ENCODE results near the gene PRDM16. TPM values are rescaled to one million over a fixed set of nuclear protein-coding genes. Genes with fewer than 3 reads are reported as not detected.

The PRDM16 gene
- total RNA-seq, 2 experiments from 2014 or later: 0.18 to 0.21 TPM

GRCh38 chr1:3275471-3276340 is 206.7 kb downstream of the PRDM16 start:
- ChIA-PET CTCF (no interaction called here), POLR2A (no interaction called here)
- no peak overlapping the region for H3K27ac Mint-ChIP-seq
- no peak for ATAC-seq
- no peak overlapping the region for H3K4me3 Mint-ChIP-seq
- H3K27me3 Mint-ChIP-seq (ENCODE audit: low read depth): no peaks in the 10 kb centered on the region
- H3K9me3 Mint-ChIP-seq (ENCODE audit: insufficient read depth): no peaks in the 10 kb centered on the region
- H3K4me1 Mint-ChIP-seq (ENCODE audit: low read depth): no peaks in the 10 kb centered on the region
- H3K36me3 Mint-ChIP-seq (ENCODE audit: low read depth): no peaks in the 10 kb centered on the region
- DNase-seq: no peak

GRCh38 chr1:3276341-3276800 is 207.4 kb downstream of the PRDM16 start:
- CTCF ChIA-PET: no interaction called here
- no peaks in the 10 kb centered on the region for H3K27me3 Mint-ChIP-seq (ENCODE audit: low read depth)
- no peaks in the 10 kb centered on the region for H3K9me3 Mint-ChIP-seq (ENCODE audit: insufficient read depth)
- no peaks in the 10 kb centered on the region for H3K36me3 Mint-ChIP-seq (ENCODE audit: low read depth)
- no peak for DNase-seq
- no peak overlapping the region for H3K4me3 Mint-ChIP-seq
- no peaks in the 10 kb centered on the region for H3K4me1 Mint-ChIP-seq (ENCODE audit: low read depth)
- no peak overlapping the region for H3K27ac Mint-ChIP-seq
- POLR2A ChIA-PET: no interaction called here
- no peak for ATAC-seq

- ATAC-seq (no peak), DNase-seq (no peak)
- no peak overlapping the region for H3K4me3 Mint-ChIP-seq
- H3K9me3 Mint-ChIP-seq (ENCODE audit: insufficient read depth): no peaks in the 10 kb centered on the region
- H3K27me3 Mint-ChIP-seq (ENCODE audit: low read depth): no peaks in the 10 kb centered on the region
- ChIA-PET CTCF (no interaction called here), POLR2A (no interaction called here)
- H3K4me1 Mint-ChIP-seq (ENCODE audit: low read depth): no peaks in the 10 kb centered on the region
- H3K36me3 Mint-ChIP-seq (ENCODE audit: low read depth): no peaks in the 10 kb centered on the region
- no peak overlapping the region for H3K27ac Mint-ChIP-seq
Observed at GRCh38 chr1:3277011-3277471, 208.0 kb downstream of the PRDM16 start.

- ChIA-PET CTCF (no interaction called here), POLR2A (no interaction called here)
- H3K27me3 Mint-ChIP-seq (ENCODE audit: low read depth): no peaks in the 10 kb centered on the region
- no peak for ATAC-seq
- no peaks in the 10 kb centered on the region for H3K4me1 Mint-ChIP-seq (ENCODE audit: low read depth)
- H3K4me3 Mint-ChIP-seq: no peak overlapping the region
- no peak for DNase-seq
- H3K9me3 Mint-ChIP-seq (ENCODE audit: insufficient read depth): no peaks in the 10 kb centered on the region
- H3K27ac Mint-ChIP-seq: no peak overlapping the region
- H3K36me3 Mint-ChIP-seq (ENCODE audit: low read depth): no peaks in the 10 kb centered on the region
Observed at GRCh38 chr1:3277623-3278022, 208.6 kb downstream of the PRDM16 start.

- ChIA-PET POLR2A (no interaction called here), CTCF (no interaction called here)
- no peak for ATAC-seq
- Mint-ChIP-seq H3K4me1 (ENCODE audit: low read depth) (no peaks in the 10 kb centered on the region), H3K4me3 (no peak overlapping the region), H3K36me3 (ENCODE audit: low read depth) (no peaks in the 10 kb centered on the region), H3K9me3 (ENCODE audit: insufficient read depth) (no peaks in the 10 kb centered on the region), H3K27me3 (ENCODE audit: low read depth) (no peaks in the 10 kb centered on the region), H3K27ac (no peak overlapping the region)
- no peak for DNase-seq
Observed at GRCh38 chr1:3278416-3279181, 209.6 kb downstream of the PRDM16 start.

- ChIA-PET CTCF (no interaction called here), POLR2A (no interaction called here)
- H3K4me1 Mint-ChIP-seq (ENCODE audit: low read depth): no peaks in the 10 kb centered on the region
- H3K27me3 Mint-ChIP-seq (ENCODE audit: low read depth): no peaks in the 10 kb centered on the region
- no peaks in the 10 kb centered on the region for H3K9me3 Mint-ChIP-seq (ENCODE audit: insufficient read depth)
- H3K27ac Mint-ChIP-seq: no peak overlapping the region
- H3K36me3 Mint-ChIP-seq (ENCODE audit: low read depth): no peaks in the 10 kb centered on the region
- no peak for DNase-seq
- no peak for ATAC-seq
- H3K4me3 Mint-ChIP-seq: no peak overlapping the region
Observed at GRCh38 chr1:3279182-3279470, 210.1 kb downstream of the PRDM16 start.

GRCh38 chr1:3281735-3282134 is 212.7 kb downstream of the PRDM16 start:
- CTCF ChIA-PET: no interaction called here
- no peak overlapping the region for H3K27ac Mint-ChIP-seq
- H3K4me1 Mint-ChIP-seq (ENCODE audit: low read depth): no peaks in the 10 kb centered on the region
- H3K36me3 Mint-ChIP-seq (ENCODE audit: low read depth): no peaks in the 10 kb centered on the region
- POLR2A ChIA-PET: no interaction called here
- no peak for DNase-seq
- no peak overlapping the region for H3K4me3 Mint-ChIP-seq
- H3K27me3 Mint-ChIP-seq (ENCODE audit: low read depth): no peaks in the 10 kb centered on the region
- ATAC-seq: no peak
- H3K9me3 Mint-ChIP-seq (ENCODE audit: insufficient read depth): no peaks in the 10 kb centered on the region

GRCh38 chr1:3282186-3282585 is 213.2 kb downstream of the PRDM16 start:
- CTCF ChIA-PET: no interaction called here

GRCh38 chr1:3282656-3283430 is 213.8 kb downstream of the PRDM16 start:
- Mint-ChIP-seq H3K27me3 (ENCODE audit: low read depth) (no peaks in the 10 kb centered on the region), H3K36me3 (ENCODE audit: low read depth) (no peaks in the 10 kb centered on the region), H3K4me3 (no peak overlapping the region), H3K4me1 (ENCODE audit: low read depth) (no peaks in the 10 kb centered on the region), H3K9me3 (ENCODE audit: insufficient read depth) (no peaks in the 10 kb centered on the region), H3K27ac (no peak overlapping the region)
- DNase-seq (no peak), ATAC-seq (no peak)
- CTCF ChIA-PET: no interaction called here
- POLR2A ChIA-PET: no interaction called here

More at GRCh38 chr1:3282186-3282585, 213.2 kb downstream of the PRDM16 start:
- H3K4me1 Mint-ChIP-seq (ENCODE audit: low read depth): no peaks in the 10 kb centered on the region
- no peak for ATAC-seq
- no peaks in the 10 kb centered on the region for H3K9me3 Mint-ChIP-seq (ENCODE audit: insufficient read depth)
- no peak for DNase-seq
- no peak overlapping the region for H3K27ac Mint-ChIP-seq
- no peaks in the 10 kb centered on the region for H3K27me3 Mint-ChIP-seq (ENCODE audit: low read depth)
- no peaks in the 10 kb centered on the region for H3K36me3 Mint-ChIP-seq (ENCODE audit: low read depth)
- H3K4me3 Mint-ChIP-seq: no peak overlapping the region
- POLR2A ChIA-PET: no interaction called here

- no peak for ATAC-seq
- ChIA-PET POLR2A (no interaction called here), CTCF (no interaction called here)
- H3K4me1 Mint-ChIP-seq (ENCODE audit: low read depth): no peaks in the 10 kb centered on the region
- no peak overlapping the region for H3K27ac Mint-ChIP-seq
- no peaks in the 10 kb centered on the region for H3K27me3 Mint-ChIP-seq (ENCODE audit: low read depth)
- no peaks in the 10 kb centered on the region for H3K36me3 Mint-ChIP-seq (ENCODE audit: low read depth)
- peak; percentile 24 for DNase-seq
- no peak overlapping the region for H3K4me3 Mint-ChIP-seq
- no peaks in the 10 kb centered on the region for H3K9me3 Mint-ChIP-seq (ENCODE audit: insufficient read depth)
Observed at GRCh38 chr1:3283849-3284248, 214.8 kb downstream of the PRDM16 start.

GRCh38 chr1:3284691-3285090 is 215.7 kb downstream of the PRDM16 start:
- CTCF ChIA-PET: no interaction called here
- Mint-ChIP-seq H3K27ac (no peak overlapping the region), H3K4me1 (ENCODE audit: low read depth) (no peaks in the 10 kb centered on the region), H3K4me3 (no peak overlapping the region), H3K36me3 (ENCODE audit: low read depth) (no peaks in the 10 kb centered on the region), H3K9me3 (ENCODE audit: insufficient read depth) (no peaks in the 10 kb centered on the region), H3K27me3 (ENCODE audit: low read depth) (no peaks in the 10 kb centered on the region)
- ATAC-seq (no peak), DNase-seq (no peak)
- POLR2A ChIA-PET: no interaction called here

GRCh38 chr1:3285106-3285740 is 216.2 kb downstream of the PRDM16 start:
- Mint-ChIP-seq H3K4me3 (no peak overlapping the region), H3K9me3 (ENCODE audit: insufficient read depth) (no peaks in the 10 kb centered on the region), H3K4me1 (ENCODE audit: low read depth) (no peaks in the 10 kb centered on the region), H3K27me3 (ENCODE audit: low read depth) (no peaks in the 10 kb centered on the region), H3K27ac (no peak overlapping the region), H3K36me3 (ENCODE audit: low read depth) (no peaks in the 10 kb centered on the region)
- ATAC-seq (no peak), DNase-seq (no peak)
- POLR2A ChIA-PET: no interaction called here
- CTCF ChIA-PET: no interaction called here

Data from activated CD8-positive, alpha-beta T cell treated with anti-CD3 and anti-CD28 coated beads, Interleukin-2, amount 10 ng/mL, durations not matched to agents 7 days and 5 days (primary cell).